HG03025 (cell line): ENCODE results near the gene SEPTIN2.
"Not testable (repeated sequence)": the region's sequence is repeated elsewhere in the genome, so short reads cannot be mapped to it uniquely, and the experiment has no call there.

Experiments used
- ATAC-seq: cut with Tn5 transposase; IDR thresholded peaks from one replicate; pipeline ENCODE4 v1.9.1; 2021; ENCODE audit warnings: mild to moderate bottlenecking, moderate library complexity; ENCODE audit not compliant: unreplicated experiment, low FRiP score

Gene SEPTIN2

GRCh38 chr2:241315879-241316631 is at the start of gene SEPTIN2:
Gene SEPTIN2, plus strand, starts transcription at chr2:241315925. Its CDS starts 8,308 bp downstream, at chr2:241324233.
- peak; percentile 34 for ATAC-seq

- no peak for ATAC-seq
Observed at GRCh38 chr2:241267249-241268067, 48.3 kb upstream of the SEPTIN2 start.

- ATAC-seq, result no peak
Observed at GRCh38 chr2:241268306-241268705, 47.4 kb upstream of the SEPTIN2 start.

- ATAC-seq, result no peak
Observed at GRCh38 chr2:241268716-241269445, 46.8 kb upstream of the SEPTIN2 start.

- no peak for ATAC-seq
Observed at GRCh38 chr2:241269707-241270520, 45.8 kb upstream of the SEPTIN2 start.

GRCh38 chr2:241270531-241270930 is 45.2 kb upstream of the SEPTIN2 start:
- ATAC-seq, result no peak

- peak; percentile 34 for ATAC-seq
Observed at GRCh38 chr2:241271706-241272302, 43.9 kb upstream of the SEPTIN2 start.

GRCh38 chr2:241272303-241273209 is 43.2 kb upstream of the SEPTIN2 start:
- ATAC-seq, result peak; percentile 54

- ATAC-seq, result no peak
Observed at GRCh38 chr2:241273210-241274020, 42.3 kb upstream of the SEPTIN2 start.

GRCh38 chr2:241274127-241274526 is 41.6 kb upstream of the SEPTIN2 start:
- no peak for ATAC-seq

GRCh38 chr2:241275504-241275903 is 40.2 kb upstream of the SEPTIN2 start:
- ATAC-seq, result no peak

GRCh38 chr2:241275910-241276309 is 39.8 kb upstream of the SEPTIN2 start:
- no peak for ATAC-seq

- ATAC-seq, result not testable (repeated sequence)
Observed at GRCh38 chr2:241278306-241278705, 37.4 kb upstream of the SEPTIN2 start.

GRCh38 chr2:241279413-241279812 is 36.3 kb upstream of the SEPTIN2 start:
- no peak for ATAC-seq

GRCh38 chr2:241279828-241280227 is 35.9 kb upstream of the SEPTIN2 start:
- no peak for ATAC-seq

- ATAC-seq, result no peak
Observed at GRCh38 chr2:241280291-241280690, 35.4 kb upstream of the SEPTIN2 start.

- ATAC-seq, result no peak
Observed at GRCh38 chr2:241282555-241282954, 33.2 kb upstream of the SEPTIN2 start.

- ATAC-seq, result no peak
Observed at GRCh38 chr2:241285596-241285995, 30.1 kb upstream of the SEPTIN2 start.
